ENCODE results near the gene AMFR.

Gene AMFR

DNA sequence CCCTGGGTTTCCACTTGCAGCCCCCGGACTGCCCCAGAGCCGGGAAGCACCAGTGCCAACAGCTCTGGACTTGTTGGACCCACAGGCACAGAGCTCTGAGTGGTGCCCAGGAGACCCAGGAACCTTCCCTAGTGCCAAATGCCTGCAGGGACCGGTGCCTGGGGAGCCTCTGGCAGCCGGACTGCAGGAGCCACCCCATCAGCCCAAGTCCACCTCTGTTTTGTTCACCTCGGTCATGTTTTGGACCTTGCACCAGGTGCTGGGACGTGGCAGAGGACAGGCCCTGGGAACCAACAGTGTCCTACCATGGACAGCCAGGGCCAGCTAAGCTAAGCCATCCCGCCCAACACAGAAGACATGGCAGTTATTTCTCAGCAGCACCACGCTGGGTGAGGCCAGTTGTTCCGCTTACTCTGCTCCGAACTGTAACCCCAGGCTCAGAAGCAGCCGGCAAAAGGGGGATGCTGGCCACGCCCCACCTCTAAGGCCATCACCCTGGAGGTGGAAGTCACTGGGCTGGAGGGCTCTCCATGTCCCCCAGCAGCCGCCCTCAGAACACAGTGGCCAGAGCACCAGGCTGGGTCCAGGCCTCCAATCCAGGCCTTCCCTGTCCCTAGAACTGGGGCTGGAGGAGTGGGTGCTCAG, 79.8 kb downstream of the AMFR start:
- TF ChIP-seq, protein P1, sequence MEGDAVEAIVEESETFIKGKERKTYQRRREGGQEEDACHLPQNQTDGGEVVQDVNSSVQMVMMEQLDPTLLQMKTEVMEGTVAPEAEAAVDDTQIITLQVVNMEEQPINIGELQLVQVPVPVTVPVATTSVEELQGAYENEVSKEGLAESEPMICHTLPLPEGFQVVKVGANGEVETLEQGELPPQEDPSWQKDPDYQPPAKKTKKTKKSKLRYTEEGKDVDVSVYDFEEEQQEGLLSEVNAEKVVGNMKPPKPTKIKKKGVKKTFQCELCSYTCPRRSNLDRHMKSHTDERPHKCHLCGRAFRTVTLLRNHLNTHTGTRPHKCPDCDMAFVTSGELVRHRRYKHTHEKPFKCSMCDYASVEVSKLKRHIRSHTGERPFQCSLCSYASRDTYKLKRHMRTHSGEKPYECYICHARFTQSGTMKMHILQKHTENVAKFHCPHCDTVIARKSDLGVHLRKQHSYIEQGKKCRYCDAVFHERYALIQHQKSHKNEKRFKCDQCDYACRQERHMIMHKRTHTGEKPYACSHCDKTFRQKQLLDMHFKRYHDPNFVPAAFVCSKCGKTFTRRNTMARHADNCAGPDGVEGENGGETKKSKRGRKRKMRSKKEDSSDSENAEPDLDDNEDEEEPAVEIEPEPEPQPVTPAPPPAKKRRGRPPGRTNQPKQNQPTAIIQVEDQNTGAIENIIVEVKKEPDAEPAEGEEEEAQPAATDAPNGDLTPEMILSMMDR (IDR thresholded peaks at IDR 0.05; ENCODE audit: control insufficient read depth, extremely low read depth, insufficient read depth) = no peak
- H3K4me3 ChIP-seq (ENCODE audit: low read depth, low read length) = no peak overlapping the region
- no peak for DNase-seq (ENCODE audit: low read depth)

- no peak for DNase-seq (ENCODE audit: low read depth)
- no peak overlapping the region for H3K4me3 ChIP-seq (ENCODE audit: low read depth, low read length)
- TF ChIP-seq, protein P1 (IDR thresholded peaks at IDR 0.05; ENCODE audit: control insufficient read depth, extremely low read depth, insufficient read depth) = no peak
Observed at GRCh38 chr16:56344518-56345405, 80.6 kb downstream of the AMFR start.

- no peak for DNase-seq (ENCODE audit: low read depth)
- TF ChIP-seq, protein P1 (IDR thresholded peaks at IDR 0.05; ENCODE audit: control insufficient read depth, extremely low read depth, insufficient read depth) = no peak
- H3K4me3 ChIP-seq (ENCODE audit: low read depth, low read length) = no peak overlapping the region
Observed at GRCh38 chr16:56343661-56344517, 81.5 kb downstream of the AMFR start.

- H3K4me3 ChIP-seq (ENCODE audit: low read depth, low read length) = no peak overlapping the region
- no peak for DNase-seq (ENCODE audit: low read depth)
- TF ChIP-seq, protein P1 (IDR thresholded peaks at IDR 0.05; ENCODE audit: control insufficient read depth, extremely low read depth, insufficient read depth) = no peak
Observed at GRCh38 chr16:56341656-56342399, 83.5 kb downstream of the AMFR start.

- no peak overlapping the region for H3K4me3 ChIP-seq (ENCODE audit: low read depth, low read length)
- TF ChIP-seq, protein P1 (IDR thresholded peaks at IDR 0.05; ENCODE audit: control insufficient read depth, extremely low read depth, insufficient read depth) = no peak
- no peak for DNase-seq (ENCODE audit: low read depth)
Observed at GRCh38 chr16:56340864-56341365, 84.4 kb downstream of the AMFR start.

- no peak overlapping the region for H3K4me3 ChIP-seq (ENCODE audit: low read depth, low read length)
- no peak for DNase-seq (ENCODE audit: low read depth)
- TF ChIP-seq, protein P1 (IDR thresholded peaks at IDR 0.05; ENCODE audit: control insufficient read depth, extremely low read depth, insufficient read depth) = no peak
Observed at GRCh38 chr16:56340416-56340815, 84.9 kb downstream of the AMFR start.

All from LNCaP clone FGC (cell line).